Astrocyte (in vitro differentiated cells and primary cell): ENCODE data around the gene TENM4.

Experiments
- CTCF ChIP-seq: IDR thresholded peaks from 2 replicates; pipeline ENCODE4 v1.5.1; 2011; ENCODE audit warnings: low read depth, mild to moderate bottlenecking, inconsistent platforms, low read length, moderate library complexity; ENCODE audit not compliant: insufficient read depth
- EZH2 ChIP-seq: IDR thresholded peaks from 2 replicates; pipeline ENCODE4 v1.6.1; 2012; ENCODE audit warnings: mild to moderate bottlenecking, low read length, inconsistent platforms; ENCODE audit not compliant: insufficient read depth

GRCh38 chr11:78787696-78788095 lies 653.1 kb downstream of the TENM4 start:
- TF ChIP-seq CTCF, result no peak
- TF ChIP-seq EZH2, result no peak
